ENCODE data around the gene ADCY1.
"Not testable (repeated sequence)": the region's sequence is repeated elsewhere in the genome, so short reads cannot be mapped to it uniquely, and the experiment has no call there.

The ADCY1 gene

DNA sequence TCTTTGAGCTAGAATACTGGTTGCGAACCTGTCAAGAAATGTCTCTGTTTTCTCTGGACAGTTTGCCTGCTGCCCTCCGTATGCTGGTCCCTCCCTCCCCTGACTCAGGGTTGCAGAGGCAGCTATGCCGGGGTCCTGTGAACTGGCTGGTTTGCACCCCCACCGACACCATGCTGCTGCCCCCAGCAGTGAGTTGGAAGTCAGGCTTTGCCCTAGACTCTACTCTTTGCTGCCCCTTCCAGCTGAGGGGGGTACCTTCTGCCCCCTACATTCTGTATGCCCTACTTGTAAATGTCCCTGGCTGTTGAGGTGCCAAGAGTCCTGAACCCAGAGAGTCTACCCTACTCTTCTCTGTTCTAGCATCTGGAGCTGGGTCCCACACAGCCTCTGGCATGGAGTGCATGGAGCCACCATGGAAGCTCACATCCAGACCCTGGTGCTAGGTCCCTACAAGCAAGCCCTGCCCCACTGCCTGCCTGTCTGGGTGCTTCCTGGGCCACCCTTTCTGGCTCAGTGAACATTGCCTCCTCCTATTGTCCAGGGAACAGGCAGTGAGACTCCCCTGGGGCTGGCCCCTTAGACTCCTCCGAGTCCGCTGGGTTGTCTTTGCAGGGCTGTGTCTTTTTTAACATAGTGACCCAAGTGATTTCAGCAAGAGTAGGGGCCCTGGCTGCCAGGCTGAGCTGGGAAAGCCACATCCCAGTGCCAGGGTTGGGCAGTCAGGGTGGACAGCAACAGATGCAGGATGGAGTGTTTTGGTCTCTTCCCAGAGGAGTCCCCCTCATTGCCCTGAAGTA is 138.9 kb downstream of the ADCY1 start:
- no peak for DNase-seq (ENCODE audit: low read depth)

DNA sequence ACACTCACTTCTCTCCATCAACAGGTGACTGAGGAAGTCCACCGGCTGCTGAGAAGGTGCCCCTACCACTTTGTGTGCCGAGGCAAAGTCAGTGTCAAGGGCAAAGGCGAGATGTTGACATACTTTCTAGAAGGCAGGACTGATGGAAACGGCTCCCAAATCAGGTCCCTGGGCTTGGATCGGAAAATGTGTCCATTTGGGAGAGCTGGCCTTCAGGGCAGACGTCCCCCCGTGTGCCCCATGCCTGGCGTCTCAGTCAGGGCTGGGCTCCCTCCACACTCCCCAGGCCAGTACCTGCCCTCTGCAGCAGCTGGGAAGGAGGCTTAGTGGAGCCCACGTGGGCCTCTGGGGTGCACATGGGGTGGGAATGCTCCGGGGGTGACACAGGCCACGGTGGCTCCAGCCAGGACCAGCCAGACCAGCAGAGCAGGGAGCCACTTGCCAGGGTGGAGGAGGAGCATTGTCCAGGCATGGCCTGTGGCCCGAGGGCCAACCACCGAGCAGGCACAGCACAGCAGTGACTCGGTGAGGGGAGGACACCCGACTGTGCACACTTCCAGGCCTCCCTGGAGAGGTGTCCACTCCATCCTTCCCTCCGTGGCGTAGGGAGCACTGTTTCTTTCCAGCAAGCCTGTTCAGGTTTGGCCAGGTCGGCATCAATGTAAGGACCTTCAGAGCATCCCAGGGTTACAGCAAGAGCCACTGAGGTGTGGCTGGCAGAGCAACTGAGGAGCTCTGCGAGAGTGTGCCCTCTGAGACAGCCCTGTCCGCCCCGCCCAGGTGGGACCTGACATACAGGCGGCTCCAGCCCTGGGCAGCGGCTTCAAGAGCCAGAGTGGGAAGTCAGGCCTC is 139.7 kb downstream of the ADCY1 start:
- DNase-seq (ENCODE audit: low read depth), result no peak

DNA sequence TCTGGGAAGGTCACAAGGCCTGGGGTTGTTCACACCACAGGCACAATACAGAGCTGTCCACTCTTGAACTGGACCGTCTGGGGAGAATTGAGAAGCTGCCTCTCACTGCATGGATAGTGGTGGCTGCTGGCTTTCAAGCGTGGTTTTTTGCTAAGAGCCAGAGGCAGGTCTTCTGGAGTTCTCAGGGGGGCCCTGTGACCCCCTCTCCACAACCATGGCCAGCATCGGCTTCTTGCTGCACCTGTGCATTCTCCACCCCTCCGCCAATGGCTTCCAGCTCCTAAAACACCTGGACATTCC is 140.3 kb downstream of the ADCY1 start:
- no peak for DNase-seq (ENCODE audit: low read depth)

DNA sequence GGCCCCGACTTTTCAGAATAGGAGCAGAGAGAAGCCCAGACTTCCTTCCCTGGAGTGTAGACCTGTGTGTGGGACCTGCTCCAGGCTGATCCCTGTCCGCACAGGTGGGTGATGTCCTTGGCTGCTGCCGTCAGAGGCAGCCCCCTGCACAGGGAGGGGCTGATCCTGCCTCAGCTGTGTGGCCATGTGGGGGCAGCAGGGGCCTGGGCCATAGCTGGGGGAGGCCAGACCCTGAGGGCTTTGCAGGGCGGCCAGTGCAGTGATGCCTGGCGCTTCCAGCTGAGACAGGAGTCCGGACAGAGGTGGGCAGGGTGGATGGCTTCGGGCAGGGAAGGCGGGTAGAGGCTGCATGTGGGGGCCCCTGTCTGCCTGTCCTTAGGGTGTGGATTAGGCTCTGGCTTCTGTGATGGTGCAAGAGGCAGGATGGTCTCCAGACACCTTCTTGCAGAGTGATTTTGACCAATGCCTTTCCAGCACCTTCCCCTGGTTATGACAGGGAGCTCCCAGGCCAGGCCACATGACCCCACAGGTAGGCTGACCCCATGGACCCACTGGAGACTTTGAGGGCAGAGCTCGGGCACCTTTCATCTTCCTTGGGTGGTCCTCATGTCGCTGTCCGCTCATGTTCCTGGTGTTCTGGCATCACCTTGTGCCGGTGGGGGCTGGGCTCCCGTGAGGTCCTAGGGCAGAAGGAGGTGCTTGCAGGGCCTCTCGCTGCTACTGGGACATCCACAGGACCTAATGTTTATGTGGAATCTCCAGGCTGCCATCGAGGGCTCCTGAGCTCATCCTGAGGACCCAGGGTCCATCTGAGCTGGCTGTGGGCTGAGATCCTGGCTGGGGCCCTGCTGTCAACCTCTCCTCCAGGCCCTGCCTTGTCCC is 141.5 kb downstream of the ADCY1 start:
- no peak for DNase-seq (ENCODE audit: low read depth)

DNA sequence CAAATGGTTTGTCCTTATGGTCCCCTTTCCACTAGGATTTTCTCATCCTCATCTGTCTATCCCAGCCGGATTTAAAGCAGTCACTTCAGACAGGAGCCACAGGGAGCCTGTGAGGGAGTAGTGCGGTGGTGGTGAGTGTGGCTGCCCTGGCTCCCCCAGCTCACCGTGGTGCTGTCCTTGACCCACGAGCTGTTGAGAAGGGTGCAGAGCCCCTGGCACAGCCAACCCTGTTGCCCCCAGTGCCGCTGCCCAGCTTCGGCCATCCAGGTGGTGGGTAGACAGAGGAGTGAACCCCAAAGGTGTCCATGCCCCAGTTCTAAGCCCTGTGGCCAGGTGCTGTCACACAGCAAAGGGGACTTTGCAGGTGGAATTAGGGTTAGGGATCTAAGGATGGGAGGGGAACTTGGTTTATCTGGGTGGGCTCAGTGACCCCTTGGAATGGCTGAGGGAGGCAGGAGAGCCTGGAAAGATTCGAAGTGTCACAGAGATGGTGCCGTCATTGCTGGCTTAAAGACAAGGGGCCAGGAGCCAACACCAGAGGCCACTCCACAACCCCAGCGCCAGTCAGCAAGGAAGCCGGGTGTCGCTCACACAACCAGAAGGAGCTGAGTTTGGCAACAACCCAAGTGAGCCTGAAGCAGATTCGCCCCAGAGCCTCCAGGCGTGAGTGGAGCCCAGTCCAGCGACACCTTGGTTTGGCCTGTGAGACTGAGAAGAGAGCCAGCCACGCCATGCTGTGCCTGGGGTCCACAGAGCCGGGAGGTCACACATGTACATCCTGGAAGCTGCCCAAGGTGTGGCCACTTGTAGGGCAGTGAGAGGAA is 142.4 kb downstream of the ADCY1 start:
- DNase-seq (ENCODE audit: low read depth), result no peak

DNA sequence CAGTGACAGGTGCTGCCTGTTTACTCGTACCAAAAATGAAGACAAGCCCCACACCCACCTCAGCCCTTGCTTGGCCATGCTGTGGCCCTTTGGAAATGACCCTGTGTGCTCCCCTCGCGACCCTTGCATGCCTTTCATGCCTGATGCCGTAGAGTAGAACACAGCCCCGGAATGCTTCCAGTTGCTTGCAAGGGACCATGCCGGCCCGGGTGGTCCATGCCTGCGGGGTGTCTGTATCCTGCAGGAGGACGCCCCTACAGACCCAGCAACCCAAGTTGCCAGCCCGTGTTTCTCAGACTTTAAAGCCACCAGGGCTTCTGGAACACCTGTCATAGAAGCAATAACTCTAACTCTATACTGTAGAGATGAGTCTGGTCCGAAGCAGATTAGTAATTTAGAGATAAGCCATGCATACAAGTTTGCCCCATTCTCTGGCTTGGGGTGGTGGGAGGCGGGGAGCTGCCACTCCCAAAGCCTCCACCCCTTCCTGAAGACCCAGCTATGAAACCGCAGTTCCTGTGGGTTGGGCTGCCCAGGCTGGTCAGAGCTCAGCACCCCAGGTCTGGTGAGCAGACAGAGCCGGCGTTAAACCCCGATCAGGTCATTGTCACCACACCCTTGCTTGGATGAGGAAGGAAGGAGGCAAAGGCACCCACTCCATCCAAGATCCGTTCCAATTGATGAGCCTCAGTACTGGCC is 143.5 kb downstream of the ADCY1 start:
- DNase-seq (ENCODE audit: low read depth), result no peak

DNA sequence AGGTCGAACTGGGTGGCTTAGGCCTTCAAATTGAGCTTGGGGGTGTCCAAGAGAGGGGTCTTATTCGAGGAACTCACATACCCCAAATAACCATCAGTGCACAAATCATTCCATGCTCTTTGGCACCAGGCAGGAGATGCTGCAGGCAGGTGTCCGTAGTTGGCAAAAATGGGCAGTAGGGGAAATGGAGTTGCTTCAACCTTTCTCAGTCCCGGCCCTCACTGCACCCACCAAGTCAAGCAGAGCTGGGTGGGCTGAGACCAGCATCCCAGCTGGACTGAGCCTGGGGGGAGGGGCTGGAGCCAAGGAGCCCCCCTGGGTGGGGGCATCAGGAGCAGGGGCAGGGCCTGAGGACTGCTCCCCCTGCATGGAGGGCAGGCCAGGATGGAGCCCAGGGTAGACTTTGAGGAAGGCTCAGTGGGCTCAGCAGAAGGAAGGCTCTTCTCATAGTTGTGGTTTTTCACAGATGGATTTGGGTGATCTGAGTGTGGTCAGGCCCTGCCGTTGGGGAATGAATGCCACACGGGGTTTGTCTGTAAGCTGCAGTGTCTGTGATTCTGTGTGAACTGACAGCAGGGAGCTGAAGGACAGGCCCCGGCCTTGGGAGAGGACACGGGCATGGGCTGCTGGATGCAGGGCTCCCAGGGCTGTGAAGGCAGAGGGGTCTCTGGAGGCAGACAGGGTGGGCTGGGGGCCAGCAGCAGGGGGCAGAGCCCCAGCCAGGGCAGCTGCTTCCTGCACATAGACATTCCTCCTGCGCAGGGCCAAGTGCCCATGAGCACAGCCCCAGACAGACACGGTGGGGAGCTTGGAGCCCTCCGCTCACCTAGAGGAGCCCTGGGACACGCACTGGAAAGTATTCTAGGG is 144.5 kb downstream of the ADCY1 start:
- DNase-seq (ENCODE audit: low read depth), result no peak

DNA sequence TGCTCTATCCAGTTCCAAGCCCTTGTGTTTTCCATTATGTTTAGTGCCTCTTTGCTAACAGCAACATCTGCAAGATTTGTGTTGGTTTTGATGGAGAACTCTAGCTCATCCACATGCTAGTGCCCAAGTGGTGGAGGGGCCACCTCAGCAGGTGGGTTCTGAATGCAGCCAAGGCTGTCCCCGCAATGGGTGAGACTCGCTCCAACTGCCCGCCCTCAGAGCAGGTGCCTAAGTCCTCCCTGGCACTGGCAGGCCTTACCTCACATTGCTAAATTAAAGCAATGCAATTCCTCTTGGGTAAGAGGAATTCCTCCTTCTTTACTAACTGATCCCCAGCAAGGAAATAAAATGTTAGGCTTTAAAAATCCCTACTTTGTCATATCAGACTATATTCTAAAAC is 146.8 kb downstream of the ADCY1 start:
- no peak for DNase-seq (ENCODE audit: low read depth)

DNA sequence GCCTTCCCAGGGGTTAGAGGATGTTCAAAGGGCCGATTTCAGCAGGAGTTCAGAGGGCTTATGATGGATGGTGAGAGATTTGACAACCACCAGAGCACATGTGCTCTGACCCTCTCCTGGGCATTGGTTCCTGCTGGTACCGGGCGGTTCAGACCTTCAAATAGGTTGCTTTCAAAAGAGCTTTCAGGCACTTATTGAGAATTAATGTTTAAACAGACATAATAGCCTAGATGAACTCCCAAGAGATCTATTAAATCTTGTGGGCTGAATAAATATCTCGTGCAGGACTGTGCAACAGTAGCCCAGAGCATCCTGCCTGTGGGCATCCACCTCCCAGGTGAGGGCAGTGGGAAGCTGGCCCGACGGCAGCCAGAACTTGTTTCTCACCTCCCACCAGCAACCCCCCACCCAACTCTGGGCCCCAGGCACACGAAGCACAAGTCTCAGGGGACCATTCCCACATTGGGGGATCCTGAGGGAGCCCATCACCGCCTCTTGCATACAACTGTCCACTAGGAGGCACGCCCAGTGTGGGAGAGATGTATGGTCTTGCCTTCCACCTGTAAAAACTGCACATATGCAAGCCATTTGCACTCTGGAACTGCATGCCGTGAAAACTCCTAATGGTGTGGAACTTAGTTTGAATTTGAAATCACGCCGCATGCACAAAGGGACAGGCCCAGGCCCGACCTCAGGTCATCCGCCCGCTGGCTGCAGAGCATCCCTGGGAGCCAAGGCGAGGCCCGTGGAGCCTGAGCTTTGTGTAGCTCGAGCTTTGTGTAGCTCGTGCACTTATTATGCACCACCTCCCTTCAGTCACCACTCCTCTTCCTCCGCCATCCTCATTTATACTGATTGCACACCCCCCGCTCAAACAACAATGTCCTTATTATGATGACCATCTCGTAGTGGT is 147.8 kb downstream of the ADCY1 start:
- no peak for DNase-seq (ENCODE audit: low read depth)

DNA sequence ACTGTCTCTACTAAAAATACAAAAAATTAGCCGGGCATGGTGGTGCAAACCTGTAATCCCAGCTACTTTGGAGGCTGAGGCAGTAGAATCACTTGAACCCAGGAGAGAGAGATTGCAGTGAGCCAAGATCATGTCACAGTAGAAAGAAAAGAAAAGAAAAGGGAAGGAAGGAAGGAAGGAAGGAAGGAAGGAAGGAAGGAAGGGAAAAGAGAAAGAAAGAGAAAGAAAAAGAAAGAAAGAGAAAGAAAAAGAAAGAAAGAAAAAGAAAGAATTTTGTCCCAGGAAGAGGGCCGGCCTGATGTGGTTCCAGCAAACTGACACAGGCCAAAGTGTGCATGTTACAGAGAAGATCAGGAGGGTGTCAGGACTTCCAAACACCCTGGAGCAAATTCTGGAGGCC is 151.1 kb downstream of the ADCY1 start:
- DNase-seq (ENCODE audit: low read depth), result not testable (repeated sequence)

DNA sequence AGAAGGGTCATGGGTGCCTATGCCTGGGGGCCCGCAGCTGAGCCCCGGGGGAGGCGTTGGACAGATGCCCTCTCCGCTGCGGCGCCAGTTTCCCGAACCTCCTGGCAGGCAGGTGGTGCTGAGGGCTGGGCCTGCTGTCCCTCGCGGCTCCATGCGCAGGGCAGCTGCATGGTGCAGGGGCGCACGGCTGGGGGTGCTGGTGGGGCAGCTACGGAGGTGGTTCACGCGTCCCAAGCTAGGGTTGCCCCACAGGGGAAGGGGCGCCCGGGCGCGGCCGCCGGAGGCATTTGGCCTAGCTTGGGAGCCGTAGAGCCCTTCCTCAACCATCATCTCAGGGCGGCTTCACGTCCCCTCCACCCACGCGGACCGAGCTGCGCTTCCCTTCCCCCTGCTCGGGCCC is 152.7 kb downstream of the ADCY1 start:
- DNase-seq (ENCODE audit: low read depth), result no peak

DNA sequence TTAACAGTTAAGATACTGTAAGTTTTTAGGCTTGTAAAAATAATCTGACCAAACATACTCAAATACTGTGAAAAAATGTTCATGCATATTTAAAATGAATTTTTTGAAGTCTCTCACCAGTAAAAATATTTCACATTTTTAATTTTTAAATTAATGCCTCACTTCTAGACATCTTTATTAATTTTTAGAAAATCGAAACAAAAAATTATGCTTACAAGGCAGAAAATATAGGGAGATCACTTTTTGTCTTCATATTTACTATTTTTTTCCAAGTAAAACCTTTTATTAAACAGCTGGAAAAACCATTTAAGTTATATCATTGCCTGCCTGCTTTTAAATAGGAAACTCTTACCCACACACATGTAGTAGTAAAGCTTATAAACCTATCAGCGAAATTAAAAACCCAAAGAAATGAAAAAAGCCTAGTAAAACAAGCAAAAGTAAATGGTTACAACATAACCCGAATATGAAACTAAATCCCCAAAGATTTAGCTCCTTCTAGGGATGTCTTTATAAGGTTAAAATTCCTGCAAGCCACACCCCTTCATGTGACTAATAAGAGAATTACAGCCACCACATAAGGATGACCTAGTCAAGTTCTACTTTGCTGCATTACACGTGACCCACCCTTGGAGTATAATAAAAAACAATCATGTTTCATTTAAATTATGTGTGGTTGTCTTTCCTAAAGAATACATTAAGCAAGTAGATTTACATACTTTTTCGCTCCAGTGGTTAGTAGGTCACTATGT is 157.7 kb downstream of the ADCY1 start:
- DNase-seq (ENCODE audit: low read depth), result not testable (repeated sequence)

DNA sequence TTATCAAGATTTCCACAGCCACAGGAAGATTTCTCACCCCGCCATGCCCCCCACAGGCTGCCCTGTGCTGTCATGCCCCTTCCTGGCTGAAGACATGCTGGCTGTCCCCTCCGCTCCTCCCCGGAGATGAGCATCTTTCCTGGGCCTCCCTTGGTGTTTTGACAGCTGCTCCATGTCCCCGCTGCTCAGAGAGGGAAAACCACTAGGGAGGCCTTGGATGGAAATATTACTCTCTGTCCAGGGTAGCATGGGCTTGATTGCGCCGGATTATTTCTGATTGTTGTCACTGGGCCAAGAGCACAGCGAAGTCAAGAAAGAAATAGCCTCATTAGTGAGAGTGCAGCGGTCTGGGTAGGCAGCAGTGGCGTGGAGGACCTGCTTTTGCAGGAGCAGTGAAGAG is 164.8 kb downstream of the ADCY1 start:
- DNase-seq (ENCODE audit: low read depth), result not testable (repeated sequence)

DNA sequence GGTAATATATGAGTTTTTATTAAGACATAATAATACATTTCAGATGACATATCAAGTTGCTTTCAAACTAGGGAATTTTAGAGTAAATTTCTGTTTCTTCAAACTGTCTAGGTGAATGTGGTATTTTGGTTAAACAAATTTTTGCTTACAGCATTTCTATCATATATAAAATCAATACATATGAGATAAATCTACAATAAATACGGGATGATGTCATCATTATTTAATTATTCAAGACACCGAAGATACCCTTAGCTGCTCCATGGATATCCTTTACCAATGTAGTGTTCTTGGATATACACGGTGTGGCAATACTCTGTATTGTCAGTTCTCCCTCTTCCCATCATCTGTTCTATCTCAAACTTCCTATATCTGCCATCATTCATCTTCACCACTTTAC is 166.4 kb downstream of the ADCY1 start:
- DNase-seq (ENCODE audit: low read depth), result not testable (repeated sequence)

DNA sequence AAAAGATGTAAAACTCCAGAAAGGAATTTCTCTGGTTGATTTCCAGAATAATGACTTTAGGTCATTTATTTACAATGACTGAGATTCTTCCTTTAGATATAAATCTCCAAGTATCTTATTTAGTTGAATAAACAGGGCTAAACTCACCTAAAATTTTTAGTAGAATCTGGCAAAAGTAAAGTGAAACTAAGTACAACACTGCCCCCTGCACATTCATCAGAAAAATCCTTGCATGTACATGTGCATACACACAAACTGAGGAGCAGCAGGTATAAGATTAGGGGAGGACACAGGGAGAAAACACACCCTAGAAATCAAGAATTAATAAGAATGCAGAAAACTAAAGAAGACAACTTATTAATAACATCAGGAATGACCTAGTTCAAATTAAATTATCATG is 174.8 kb downstream of the ADCY1 start:
- not testable (repeated sequence) for DNase-seq (ENCODE audit: low read depth)

DNA sequence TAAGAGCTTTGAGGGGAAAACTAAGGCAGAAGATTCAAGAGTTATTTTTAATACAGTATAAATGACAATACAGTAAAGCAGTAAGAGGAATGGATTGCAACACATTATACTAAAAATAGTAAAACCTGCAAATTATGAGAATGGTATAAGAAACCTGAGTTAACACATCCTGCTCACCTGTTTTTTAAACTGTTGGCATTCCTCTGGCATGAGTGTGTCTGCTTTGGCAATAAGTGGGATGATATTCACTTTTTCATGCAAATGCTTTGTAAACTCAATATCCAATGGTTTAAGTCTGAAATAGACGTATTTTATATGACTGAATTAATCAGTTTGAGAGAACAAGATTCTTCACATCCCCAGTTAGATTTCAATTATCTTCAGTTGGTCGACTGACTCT is 177.2 kb downstream of the ADCY1 start:
- DNase-seq (ENCODE audit: low read depth), result not testable (repeated sequence)

DNA sequence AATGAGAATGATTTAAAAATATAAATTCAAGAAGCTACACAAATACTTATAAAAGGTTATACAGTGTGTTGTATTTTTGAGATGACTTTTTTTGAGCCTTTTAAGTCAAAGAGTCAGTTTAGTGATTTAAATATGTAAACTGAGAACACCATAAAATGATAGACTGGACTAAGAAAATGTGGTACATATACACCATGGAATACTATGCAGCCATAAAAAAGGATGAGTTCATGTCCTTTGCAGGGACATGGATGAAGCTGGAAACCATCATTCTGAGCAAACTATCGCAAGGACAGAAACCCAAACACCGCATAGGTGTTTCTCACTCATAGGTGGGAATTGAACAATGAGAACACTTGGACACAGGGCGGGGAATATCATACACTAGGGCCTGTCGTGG is 182.2 kb downstream of the ADCY1 start:
- DNase-seq (ENCODE audit: low read depth), result not testable (repeated sequence)

DNA sequence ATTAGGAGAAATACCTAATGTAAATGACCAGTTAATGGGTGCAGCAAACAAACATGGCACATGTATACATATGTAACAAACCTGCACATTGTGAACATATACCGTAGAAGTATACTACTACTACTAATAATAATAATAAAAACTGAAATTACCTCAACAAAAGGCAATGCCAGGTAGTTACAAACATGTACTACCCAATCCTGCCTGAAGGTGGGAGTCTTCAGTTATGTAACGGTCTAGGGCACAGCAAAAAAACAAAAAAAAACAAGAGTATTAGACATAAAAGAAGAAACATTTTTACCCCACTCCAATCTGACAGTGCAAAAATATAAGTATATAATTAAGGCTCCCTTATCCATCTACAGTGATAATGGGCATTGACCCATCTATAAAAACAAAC is 182.6 kb downstream of the ADCY1 start:
- DNase-seq (ENCODE audit: low read depth), result not testable (repeated sequence)

Measured in activated gamma-delta T cell treated with anti-CD3 and anti-CD28 coated beads, Interleukin-2, amount 50 U/mL, for 16 hours (primary cell).